Measurements from ENCODE around the gene VIPR2. TPM values are rescaled to one million over a fixed set of nuclear protein-coding genes. Genes with fewer than 3 reads are reported as not detected.

VIPR2 gene
- total and polyA plus RNA-seq, 3 donors from 2014 or later: 2.5 to 5.3 (median 4.9) TPM

DNA sequence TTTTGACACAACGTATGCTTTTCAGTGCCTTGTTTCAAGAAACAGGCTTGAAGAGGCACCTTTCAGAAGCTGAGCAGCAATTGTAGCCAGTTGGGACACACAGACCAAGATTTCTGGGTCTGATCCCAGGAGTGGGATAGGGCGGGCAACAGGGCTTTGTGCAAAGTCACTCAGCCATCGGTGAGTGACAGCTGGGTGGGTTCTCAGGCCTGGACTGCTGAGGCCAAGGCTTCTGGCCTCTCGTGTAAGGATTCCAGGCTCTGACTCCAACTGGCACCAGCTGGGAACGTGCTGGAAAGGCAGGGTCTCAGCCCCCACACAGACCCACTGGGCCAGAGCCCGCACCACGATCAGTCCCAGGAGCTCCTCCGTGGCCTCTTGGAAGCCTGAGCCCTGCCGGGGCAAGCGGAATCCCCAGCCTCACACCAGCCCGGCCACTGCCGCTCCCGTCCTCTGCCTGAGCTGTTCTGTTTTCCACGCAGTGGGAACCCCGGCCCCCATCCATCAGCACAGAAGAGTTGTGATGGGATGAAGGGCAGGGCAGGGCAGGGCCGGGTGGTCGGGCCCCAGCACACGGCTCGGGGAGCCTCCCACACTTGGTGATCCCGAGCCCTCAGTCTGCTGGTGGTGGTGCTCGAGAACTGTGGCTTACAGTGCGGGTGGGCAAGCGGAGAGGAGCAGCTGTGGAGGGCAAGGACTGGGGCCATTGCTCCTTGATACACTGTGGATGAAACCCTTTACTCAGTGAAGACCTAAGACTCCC is 46.8 kb downstream of the VIPR2 start:
- H3K27me3 ChIP-seq: no peaks in the 10 kb centered on the region
- peaks cover 4% of the 10 kb centered on the region for H3K4me1 ChIP-seq
- 86 to 89% methylated on average over 3 to 23 of the region's 23 CpGs for WGBS, 2 donors
- TF ChIP-seq, protein P1, sequence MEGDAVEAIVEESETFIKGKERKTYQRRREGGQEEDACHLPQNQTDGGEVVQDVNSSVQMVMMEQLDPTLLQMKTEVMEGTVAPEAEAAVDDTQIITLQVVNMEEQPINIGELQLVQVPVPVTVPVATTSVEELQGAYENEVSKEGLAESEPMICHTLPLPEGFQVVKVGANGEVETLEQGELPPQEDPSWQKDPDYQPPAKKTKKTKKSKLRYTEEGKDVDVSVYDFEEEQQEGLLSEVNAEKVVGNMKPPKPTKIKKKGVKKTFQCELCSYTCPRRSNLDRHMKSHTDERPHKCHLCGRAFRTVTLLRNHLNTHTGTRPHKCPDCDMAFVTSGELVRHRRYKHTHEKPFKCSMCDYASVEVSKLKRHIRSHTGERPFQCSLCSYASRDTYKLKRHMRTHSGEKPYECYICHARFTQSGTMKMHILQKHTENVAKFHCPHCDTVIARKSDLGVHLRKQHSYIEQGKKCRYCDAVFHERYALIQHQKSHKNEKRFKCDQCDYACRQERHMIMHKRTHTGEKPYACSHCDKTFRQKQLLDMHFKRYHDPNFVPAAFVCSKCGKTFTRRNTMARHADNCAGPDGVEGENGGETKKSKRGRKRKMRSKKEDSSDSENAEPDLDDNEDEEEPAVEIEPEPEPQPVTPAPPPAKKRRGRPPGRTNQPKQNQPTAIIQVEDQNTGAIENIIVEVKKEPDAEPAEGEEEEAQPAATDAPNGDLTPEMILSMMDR (IDR thresholded peaks at IDR 0.05): no peak
- no peak for TF ChIP-seq POLR2A (IDR thresholded peaks at IDR 0.05)
- intact Hi-C loops (cut with DNase I; ENCODE audit: low total_unique reads): no loop called here
- no peak for DNase-seq
- no peaks in the 10 kb centered on the region for H3K36me3 ChIP-seq (ENCODE audit: low read depth, missing control alignments)
- no peak overlapping the region for H3K27ac ChIP-seq
- H3K4me3 ChIP-seq: no peak overlapping the region
- H3K9me3 ChIP-seq: no peaks in the 10 kb centered on the region

DNA sequence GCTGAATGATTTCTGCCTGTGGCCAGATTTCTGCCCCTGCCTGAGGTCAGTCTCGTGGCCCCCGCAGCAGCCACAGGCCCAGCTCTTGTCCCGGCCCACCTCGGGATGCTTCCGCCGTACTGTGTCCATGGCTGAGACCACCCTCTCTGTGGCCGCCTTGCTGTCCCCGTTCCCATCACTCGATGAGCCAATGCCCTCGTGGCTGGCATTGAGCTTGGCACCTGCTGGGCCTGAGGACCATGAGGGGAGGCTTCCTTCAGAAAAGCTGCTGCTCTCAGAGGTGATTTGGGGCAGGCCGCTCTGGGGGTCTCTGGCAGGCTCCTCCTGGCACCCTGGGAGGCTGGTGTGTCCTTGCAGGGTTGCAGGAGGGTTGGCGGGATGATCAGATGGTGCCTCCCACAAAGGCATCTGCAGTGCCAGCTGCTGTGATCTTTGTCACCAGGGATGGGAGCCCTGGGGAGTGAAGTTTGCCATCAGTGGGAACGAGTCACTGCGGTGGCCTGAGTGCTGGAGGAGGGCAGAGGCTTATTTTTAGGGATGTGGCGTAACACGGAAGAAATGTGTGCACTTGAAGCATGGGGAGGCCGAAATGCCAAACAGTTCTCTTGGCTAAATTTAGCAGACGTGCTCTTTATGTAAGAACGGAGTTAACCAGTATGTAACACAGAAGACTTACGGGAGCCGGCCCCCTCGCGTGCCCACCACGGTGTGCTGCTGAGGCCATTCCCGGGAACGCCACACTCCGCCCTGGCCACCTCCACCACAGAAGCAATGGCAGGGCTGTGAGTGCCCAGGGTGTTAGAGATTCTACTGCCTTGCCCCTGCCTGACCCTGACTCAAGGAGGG is 47.7 kb downstream of the VIPR2 start:
- no peaks in the 10 kb centered on the region for H3K9me3 ChIP-seq
- no peaks in the 10 kb centered on the region for H3K27me3 ChIP-seq
- intact Hi-C loops (cut with DNase I; ENCODE audit: low total_unique reads): no loop called here
- 83 to 89% methylated on average over 24 to 27 of the region's 27 CpGs for WGBS, 2 donors
- H3K36me3 ChIP-seq (ENCODE audit: low read depth, missing control alignments): no peaks in the 10 kb centered on the region
- no peak overlapping the region for H3K4me3 ChIP-seq
- TF ChIP-seq, protein P1 (IDR thresholded peaks at IDR 0.05): no peak
- no peak for TF ChIP-seq POLR2A (IDR thresholded peaks at IDR 0.05)
- no peak overlapping the region for H3K27ac ChIP-seq
- H3K4me1 ChIP-seq: peaks cover 4% of the 10 kb centered on the region
- DNase-seq: no peak

GRCh38 chr7:159095979-159096411 is 48.7 kb downstream of the VIPR2 start:
- Histone ChIP-seq H3K27ac (no peak overlapping the region), H3K4me3 (no peak overlapping the region), H3K9me3 (no peaks in the 10 kb centered on the region), H3K4me1 (peaks cover 4% of the 10 kb centered on the region), H3K36me3 (ENCODE audit: low read depth, missing control alignments) (no peaks in the 10 kb centered on the region), H3K27me3 (no peaks in the 10 kb centered on the region)
- TF ChIP-seq, protein P1 (IDR thresholded peaks at IDR 0.05): no peak
- TF ChIP-seq POLR2A (IDR thresholded peaks at IDR 0.05): no peak
- WGBS, 2 donors: 95 to 100% methylated on average over 9 to 14 of the region's 14 CpGs
- intact Hi-C loops (cut with DNase I; ENCODE audit: low total_unique reads): no loop called here
- DNase-seq: no peak

- H3K27ac ChIP-seq: no peak overlapping the region
- H3K27me3 ChIP-seq: no peaks in the 10 kb centered on the region
- H3K4me3 ChIP-seq: no peak overlapping the region
- no peaks in the 10 kb centered on the region for H3K36me3 ChIP-seq (ENCODE audit: low read depth, missing control alignments)
- TF ChIP-seq, protein P1 (IDR thresholded peaks at IDR 0.05): no peak
- no peak for TF ChIP-seq POLR2A (IDR thresholded peaks at IDR 0.05)
- 87 to 88% methylated on average over 17 of the region's 17 CpGs for WGBS, 2 donors
- H3K9me3 ChIP-seq: no peaks in the 10 kb centered on the region
- intact Hi-C loops (cut with DNase I; ENCODE audit: low total_unique reads): no loop called here
- peaks cover 4% of the 10 kb centered on the region for H3K4me1 ChIP-seq
- no peak for DNase-seq
These were observed 49.5 kb downstream of the VIPR2 start for GRCh38 chr7:159094919-159095915.
